ENCODE measurements around the gene ADAMTS16.

ADAMTS16 gene

DNA sequence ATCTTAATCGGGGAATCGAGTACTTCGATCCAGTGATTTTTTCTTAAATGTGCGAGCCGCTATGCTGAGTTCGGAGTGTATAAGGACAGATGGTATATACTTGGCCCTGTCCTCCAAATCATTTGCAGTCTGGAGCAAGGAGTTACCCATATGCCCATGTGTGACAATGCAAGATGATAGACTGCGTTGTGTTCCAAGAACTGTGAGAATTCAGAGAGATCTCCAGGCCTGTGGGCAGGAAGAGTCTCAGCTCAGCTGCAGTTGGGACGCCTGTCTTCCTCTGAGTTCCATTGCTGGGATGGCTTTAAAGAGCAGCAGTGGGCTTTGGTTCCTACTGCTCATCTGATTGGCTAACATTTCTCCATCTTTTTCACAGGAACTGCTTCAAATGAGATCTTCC lies 106.6 kb downstream of the ADAMTS16 start:
- no peak for DNase-seq

GRCh38 chr5:5250758-5251157 lies 110.6 kb downstream of the ADAMTS16 start:
- DNase-seq: no peak

DNA sequence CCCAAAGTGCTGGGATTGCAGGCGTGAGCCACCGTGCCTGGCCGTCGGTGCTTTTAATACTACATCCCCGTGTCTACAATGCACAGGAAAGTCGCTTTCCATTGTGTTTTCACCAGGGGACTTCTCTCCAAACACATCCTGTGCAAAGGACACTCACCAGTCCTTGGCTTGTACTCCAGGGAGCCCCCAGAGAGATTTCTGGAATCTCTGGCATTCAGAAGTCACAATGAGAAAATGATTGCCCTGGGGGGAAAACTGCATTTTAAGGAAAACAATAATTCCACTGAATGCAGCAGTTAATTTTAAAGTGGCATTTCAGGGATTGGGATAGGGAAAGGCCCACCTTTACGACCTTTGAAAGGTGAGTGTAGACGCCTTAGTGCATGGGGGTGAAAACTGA lies 112.0 kb downstream of the ADAMTS16 start:
- DNase-seq: no peak

DNA sequence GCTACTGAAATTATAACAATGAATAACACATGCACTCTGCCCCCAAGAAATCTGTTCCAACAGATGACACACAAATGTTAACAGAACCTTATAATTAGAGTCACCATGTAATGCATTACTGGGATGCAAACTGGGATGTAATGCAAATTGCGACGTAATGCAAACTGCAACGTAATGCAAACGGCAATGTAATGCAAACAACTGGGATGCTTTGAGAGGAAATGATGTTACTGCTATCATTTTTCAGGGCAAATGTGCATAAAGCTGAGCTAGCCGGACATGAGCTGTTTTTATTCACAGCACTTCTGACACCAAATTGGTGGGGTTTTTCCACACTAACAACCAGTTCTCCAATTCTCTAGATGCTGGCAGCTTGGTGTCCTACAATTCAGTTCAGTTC lies 117.2 kb downstream of the ADAMTS16 start:
- DNase-seq: no peak

DNA sequence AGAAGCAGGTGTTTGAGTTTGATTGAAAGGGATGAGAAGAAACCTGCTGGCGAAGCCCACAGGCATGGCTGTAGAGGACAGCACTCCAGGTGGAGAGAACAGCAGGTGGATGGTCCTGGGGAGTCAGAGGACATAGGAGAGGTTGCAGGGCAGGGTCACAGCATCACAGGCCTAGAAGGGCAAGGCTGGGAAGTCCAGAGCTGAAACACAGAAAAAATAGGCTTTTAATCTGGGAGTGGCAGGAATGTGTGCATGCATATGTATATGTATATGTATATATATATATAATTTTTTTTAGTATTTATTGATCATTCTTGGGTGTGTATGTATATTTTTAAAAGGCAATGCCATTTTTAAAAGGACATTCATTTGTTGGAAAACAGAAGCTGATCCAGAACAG lies 118.4 kb downstream of the ADAMTS16 start:
- no peak for DNase-seq

DNA sequence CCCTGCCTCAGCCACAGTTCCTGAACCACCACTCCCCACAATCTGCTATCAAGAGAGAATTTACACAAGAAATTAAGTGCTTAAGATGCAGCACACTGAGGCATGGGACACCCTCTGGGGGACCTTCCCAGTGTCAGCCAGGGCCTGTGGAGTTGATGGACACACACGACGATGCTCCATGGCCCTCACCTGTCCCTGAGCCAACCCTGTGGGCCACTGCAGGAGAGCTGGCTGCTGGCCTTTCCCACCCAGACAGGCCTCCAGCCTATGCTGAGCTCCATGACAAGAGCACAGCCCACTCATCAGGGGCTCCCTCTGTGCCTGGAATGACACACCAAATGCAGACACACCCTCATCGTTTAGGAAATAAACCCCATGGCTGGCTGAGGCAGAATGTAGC lies 124.6 kb downstream of the ADAMTS16 start:
- no peak for DNase-seq

DNA sequence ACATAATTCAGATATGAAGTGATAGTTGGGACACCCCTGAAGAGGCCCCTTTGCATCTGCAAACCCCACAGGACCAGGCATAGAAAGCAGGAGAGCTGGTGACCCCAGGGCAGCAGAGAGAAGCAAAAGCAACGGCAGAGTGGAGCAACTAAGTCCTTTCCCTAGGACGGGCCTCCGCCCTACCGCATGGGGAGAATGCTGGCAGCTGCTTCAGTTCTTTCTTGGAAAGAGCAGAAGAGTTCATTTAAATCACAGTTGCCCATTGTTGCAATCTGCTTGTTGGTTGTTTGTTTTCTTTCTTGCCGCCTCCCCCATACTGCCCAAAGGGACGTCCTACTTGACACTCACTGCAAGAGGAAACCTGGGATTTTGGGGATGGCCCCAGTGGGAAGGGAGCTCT lies 126.2 kb downstream of the ADAMTS16 start:
- no peak for DNase-seq

- DNase-seq: no peak
Measured at GRCh38 chr5:5270161-5270560, 130.0 kb downstream of the ADAMTS16 start.

GRCh38 chr5:5270958-5271785 lies 131.0 kb downstream of the ADAMTS16 start:
- peak; percentile 84 for DNase-seq

GRCh38 chr5:5271786-5272321 lies 131.7 kb downstream of the ADAMTS16 start:
- no peak for DNase-seq

DNA sequence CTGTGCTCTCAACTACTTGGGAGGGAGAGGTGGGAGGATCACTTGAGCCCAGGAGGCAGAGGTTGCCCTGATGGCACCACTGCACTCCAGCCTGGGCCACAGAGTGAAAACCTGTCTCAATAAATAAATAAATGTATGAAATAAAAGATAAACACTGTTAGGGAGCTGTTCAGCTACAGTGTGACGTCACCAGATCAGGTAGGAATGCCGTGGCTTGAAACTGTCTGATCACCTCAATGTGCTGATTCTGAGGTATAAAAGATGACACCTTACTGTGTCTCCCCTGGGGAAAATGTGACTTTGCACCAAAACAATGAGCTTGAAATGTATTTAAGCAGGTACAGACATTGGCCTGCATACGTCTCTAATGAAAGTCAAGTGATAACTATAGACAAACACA lies 133.3 kb downstream of the ADAMTS16 start:
- DNase-seq: no peak

DNA sequence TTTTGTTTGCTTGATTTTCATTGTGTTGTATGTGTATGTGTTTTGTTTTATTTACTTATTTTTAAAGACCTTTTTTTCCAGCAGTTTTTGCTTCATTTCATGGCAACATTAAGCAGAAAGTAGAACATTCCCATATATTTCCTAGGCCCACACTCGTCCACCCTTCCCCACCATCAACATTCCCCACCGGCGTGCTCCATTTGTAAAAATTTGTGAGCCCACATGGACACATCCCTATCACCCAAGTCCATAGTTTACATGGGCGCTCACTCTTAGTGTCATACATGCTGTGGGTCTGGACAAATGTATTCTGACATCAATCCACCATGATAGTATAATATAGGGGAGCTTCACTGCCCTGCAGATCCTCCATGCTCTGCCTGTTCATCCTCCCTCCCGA lies 133.8 kb downstream of the ADAMTS16 start:
- DNase-seq: no peak

- DNase-seq: no peak
Measured at GRCh38 chr5:5275211-5275610, 135.1 kb downstream of the ADAMTS16 start.

DNA sequence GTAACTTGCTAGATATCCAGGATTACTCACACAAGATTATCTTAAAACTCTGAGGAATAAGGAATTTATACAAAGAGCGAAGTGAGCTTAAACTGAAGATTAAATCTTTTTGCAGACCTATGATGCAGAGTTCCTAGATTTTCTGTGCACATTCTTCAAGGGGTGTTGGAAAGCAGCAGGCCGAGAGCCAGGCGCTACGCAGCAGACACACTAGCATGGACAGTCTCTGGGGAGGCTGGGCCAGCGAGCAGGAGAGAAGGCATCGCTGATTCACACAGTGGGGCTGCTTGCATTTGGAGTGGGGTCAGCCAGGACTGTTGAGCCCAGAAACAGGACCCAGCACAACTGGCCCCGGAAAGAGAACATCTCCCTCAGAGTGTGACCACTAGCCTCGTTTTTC lies 136.3 kb downstream of the ADAMTS16 start:
- no peak for DNase-seq

- no peak for DNase-seq
Measured at GRCh38 chr5:5276951-5277517, 136.9 kb downstream of the ADAMTS16 start.

- no peak for DNase-seq
Measured at GRCh38 chr5:5278201-5278814, 138.2 kb downstream of the ADAMTS16 start.

- no peak for DNase-seq
Measured at GRCh38 chr5:5278815-5279381, 138.8 kb downstream of the ADAMTS16 start.

- DNase-seq: no peak
Measured at GRCh38 chr5:5285906-5286305, 145.8 kb downstream of the ADAMTS16 start.

GRCh38 chr5:5287419-5287818 lies 147.3 kb downstream of the ADAMTS16 start:
- DNase-seq: no peak

DNA sequence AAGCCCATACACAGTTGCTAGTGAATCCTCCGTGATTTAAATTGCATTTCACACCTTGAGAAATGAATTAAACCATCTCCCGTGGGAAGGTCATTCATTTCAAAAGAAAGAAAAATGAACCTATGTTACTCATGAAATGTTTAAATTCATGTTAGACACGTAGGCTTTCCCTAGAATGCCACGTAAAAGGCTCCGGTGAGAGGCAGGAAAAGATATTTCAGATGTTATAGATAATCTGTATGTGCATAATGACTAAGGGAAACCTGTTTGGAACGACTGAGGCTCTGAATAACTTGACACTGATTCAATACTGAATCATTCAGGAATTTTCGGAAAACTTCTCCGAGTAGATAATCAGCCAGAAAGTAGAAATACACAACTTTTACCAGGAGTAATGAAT lies 148.1 kb downstream of the ADAMTS16 start:
- no peak for DNase-seq

DNA sequence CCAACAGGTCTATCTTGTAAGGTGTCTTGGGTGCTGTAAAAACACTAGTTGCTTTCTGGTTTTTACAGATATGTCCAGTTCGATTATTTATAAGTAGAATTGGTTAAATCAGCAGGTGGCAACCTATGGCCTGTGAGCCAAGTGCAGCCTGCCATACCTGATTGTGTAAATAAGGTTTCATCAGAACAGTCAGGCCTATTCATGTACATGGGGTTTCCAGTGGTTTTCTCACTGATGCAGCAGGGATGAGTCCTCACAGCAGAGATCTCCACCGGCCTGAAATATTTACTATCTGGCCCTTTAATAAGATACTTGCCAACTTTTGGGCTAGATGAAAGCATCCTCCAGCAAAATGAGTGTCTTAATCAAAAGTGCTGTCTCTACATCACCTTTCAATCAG lies 149.4 kb downstream of the ADAMTS16 start:
- DNase-seq: no peak

GRCh38 chr5:5290674-5291334 lies 150.7 kb downstream of the ADAMTS16 start:
- no peak for DNase-seq

GRCh38 chr5:5291357-5291756 lies 151.2 kb downstream of the ADAMTS16 start:
- DNase-seq: no peak
